Calu3 (cell line): Measurements from ENCODE around the gene VSIG10L2. TPM values are rescaled to one million over a fixed set of nuclear protein-coding genes. Genes with fewer than 3 reads are reported as not detected.

Source experiments
- BruUV-seq: library from RNA; stranded (reverse); fragments of 400-500 nt; replicated peaks from 2 replicates; lab custom pipeline; 2021; lab: Mats Ljungman, UMichigan
- CTCF ChIA-PET: fragments of 300-600 bp; sonication (Branson Sonifier 250); formaldehyde crosslinking; loops from one replicate; lab custom pipeline; 2022; ENCODE audit warnings: antibody characterized with exemption; lab: Charles Lee
- DNase-seq: peaks from one replicate; pipeline ENCODE4 v3.0.0; 2022
- H3K27ac Mint-ChIP-seq: one replicate; pipeline ENCODE4 v1.8.0; 2022; ENCODE audit warnings: mixed read lengths; ENCODE audit not compliant: unreplicated experiment
- H3K27me3 Mint-ChIP-seq: one replicate; pipeline ENCODE4 v1.8.0; 2022; ENCODE audit warnings: mixed read lengths; ENCODE audit not compliant: unreplicated experiment
- H3K36me3 Mint-ChIP-seq: one replicate; pipeline ENCODE4 v1.8.0; 2022; ENCODE audit warnings: mild to moderate bottlenecking, moderate library complexity, mixed read lengths; ENCODE audit not compliant: insufficient read depth, unreplicated experiment
- H3K4me1 Mint-ChIP-seq: one replicate; pipeline ENCODE4 v1.8.0; 2022; ENCODE audit warnings: mild to moderate bottlenecking, low read depth, mixed read lengths; ENCODE audit not compliant: unreplicated experiment
- H3K4me3 Mint-ChIP-seq: one replicate; pipeline ENCODE4 v1.8.0; 2022; ENCODE audit warnings: mild to moderate bottlenecking, low read depth, moderate library complexity, mixed read lengths; ENCODE audit not compliant: unreplicated experiment
- H3K9me3 Mint-ChIP-seq: one replicate; pipeline ENCODE4 v1.8.0; 2022; ENCODE audit warnings: low read depth, mixed read lengths; ENCODE audit not compliant: unreplicated experiment
- intact Hi-C: fragments of 100-400 bp; cut with micrococcal nuclease; formaldehyde crosslinking; loops from one replicate; pipeline ENCODE4 v1.10.0; 2022; ENCODE audit not compliant: unreplicated experiment
- total RNA-seq: library from RNA; stranded (reverse); gene quantifications from 2 replicates; pipeline ENCODE4 v1.2.3, GENCODE V29; 2022
- TF ChIP-seq, protein P1 (sequence below): fragments of 200-600 bp; IDR thresholded peaks from one replicate; pipeline ENCODE4 v1.8.0; 2022; ENCODE audit warnings: antibody characterized with exemption; ENCODE audit not compliant: unreplicated experiment

VSIG10L2 gene
- total RNA-seq, 1 experiment from 2014 or later: not detected

DNA sequence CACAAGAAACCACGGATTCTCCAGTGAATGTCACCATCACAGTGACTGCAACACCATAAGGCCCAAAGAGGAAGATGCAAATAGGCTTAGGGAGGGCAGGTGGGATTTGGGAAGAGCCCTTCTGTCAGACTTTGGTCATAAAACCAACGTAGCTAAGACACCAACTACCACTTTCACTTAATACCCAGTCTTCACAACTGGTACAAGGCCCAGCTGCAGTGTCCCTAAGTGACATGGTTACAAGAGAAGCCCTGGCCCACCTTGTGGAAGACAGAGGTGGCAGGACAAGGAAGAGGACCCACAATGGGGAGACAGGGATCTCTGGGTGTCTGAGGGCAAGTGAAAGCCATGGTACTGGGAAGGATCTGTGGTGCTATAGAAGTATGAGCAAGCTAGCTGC, 10.0 kb downstream of the VSIG10L2 start:
- no peaks in the 10 kb centered on the region for H3K27me3 Mint-ChIP-seq
- no peak for DNase-seq
- no peak overlapping the region for H3K4me3 Mint-ChIP-seq
- no peaks in the 10 kb centered on the region for H3K9me3 Mint-ChIP-seq
- H3K4me1 Mint-ChIP-seq: no peaks in the 10 kb centered on the region
- no TSS peak for BruUV-seq
- H3K36me3 Mint-ChIP-seq: no peaks in the 10 kb centered on the region
- intact Hi-C loops: no loop called here
- CTCF ChIA-PET: no interaction called here
- no peak overlapping the region for H3K27ac Mint-ChIP-seq
- TF ChIP-seq, protein P1, sequence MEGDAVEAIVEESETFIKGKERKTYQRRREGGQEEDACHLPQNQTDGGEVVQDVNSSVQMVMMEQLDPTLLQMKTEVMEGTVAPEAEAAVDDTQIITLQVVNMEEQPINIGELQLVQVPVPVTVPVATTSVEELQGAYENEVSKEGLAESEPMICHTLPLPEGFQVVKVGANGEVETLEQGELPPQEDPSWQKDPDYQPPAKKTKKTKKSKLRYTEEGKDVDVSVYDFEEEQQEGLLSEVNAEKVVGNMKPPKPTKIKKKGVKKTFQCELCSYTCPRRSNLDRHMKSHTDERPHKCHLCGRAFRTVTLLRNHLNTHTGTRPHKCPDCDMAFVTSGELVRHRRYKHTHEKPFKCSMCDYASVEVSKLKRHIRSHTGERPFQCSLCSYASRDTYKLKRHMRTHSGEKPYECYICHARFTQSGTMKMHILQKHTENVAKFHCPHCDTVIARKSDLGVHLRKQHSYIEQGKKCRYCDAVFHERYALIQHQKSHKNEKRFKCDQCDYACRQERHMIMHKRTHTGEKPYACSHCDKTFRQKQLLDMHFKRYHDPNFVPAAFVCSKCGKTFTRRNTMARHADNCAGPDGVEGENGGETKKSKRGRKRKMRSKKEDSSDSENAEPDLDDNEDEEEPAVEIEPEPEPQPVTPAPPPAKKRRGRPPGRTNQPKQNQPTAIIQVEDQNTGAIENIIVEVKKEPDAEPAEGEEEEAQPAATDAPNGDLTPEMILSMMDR: no peak

DNA sequence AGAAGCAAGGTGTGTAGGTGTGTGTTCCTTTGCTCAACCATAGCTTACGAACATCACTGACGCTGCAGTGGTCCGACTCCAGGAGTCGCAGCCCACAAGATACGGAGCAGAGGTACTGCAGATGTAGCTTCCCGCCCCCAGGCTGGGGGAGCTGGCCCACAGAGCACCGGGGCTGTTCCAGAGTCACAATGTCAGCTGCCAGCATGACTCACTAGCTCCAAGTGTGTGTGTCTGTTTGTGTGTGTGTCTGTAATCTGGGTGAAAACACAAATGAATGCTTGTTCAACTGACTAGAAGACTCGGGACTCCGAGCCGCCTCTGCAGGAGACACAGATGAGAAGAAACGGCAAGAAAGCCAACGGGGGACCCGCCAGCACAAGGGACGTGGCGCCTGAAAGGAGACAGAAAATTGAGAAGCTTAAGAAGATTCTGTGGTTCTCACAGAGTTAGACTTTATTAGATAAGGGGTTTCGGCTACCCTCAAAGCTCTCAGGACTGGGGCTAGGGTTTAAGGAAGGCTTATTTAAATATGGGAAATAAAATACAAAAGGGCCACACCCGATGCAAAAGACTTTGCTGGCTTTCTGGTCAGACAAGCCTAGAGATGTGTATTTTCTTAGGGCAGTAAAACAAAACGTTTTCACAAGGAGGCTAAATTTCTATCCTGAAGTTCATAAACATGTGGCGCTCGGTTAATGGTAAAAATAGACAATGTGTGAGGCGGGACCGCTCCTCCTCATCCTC, 10.7 kb downstream of the VSIG10L2 start:
- TF ChIP-seq, protein P1: no peak
- BruUV-seq: no TSS peak
- Mint-ChIP-seq H3K27me3 (no peaks in the 10 kb centered on the region), H3K9me3 (no peaks in the 10 kb centered on the region), H3K36me3 (no peaks in the 10 kb centered on the region), H3K27ac (no peak overlapping the region), H3K4me3 (no peak overlapping the region), H3K4me1 (no peaks in the 10 kb centered on the region)
- intact Hi-C loops: no loop called here
- CTCF ChIA-PET: no interaction called here
- DNase-seq: no peak

GRCh38 chr11:125957618-125958332, 11.9 kb downstream of the VSIG10L2 start:
- intact Hi-C loops: no loop called here
- H3K27ac Mint-ChIP-seq: no peak overlapping the region
- H3K4me3 Mint-ChIP-seq: no peak overlapping the region
- H3K27me3 Mint-ChIP-seq: no peaks in the 10 kb centered on the region
- DNase-seq: no peak
- CTCF ChIA-PET: no interaction called here
- TF ChIP-seq, protein P1: no peak
- no TSS peak for BruUV-seq
- H3K36me3 Mint-ChIP-seq: no peaks in the 10 kb centered on the region
- no peaks in the 10 kb centered on the region for H3K9me3 Mint-ChIP-seq
- H3K4me1 Mint-ChIP-seq: no peaks in the 10 kb centered on the region

DNA sequence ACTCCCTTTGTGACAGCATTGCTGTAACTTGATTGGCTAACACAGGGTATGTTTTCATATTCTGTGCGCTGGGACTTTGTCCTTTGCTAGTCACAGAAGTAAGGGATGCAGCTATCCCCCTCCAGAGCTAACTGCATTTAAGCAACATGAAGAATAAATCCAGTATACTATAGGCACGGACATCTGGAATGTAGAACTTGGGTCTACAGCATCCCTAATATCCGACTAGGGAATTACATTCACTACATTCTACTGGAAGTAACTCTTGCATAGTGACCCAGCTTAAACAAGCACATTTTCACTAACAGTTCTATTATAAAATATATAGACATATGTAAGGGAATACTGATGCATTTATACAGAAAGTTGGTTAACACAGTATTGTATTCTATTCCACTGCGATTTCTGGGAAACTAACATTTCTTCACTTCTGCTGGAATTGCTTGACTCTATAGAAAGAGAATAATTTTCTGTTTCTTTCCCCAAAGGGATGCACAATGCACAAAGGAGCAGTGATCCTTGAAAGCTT, 13.1 kb downstream of the VSIG10L2 start:
- H3K27me3 Mint-ChIP-seq: no peaks in the 10 kb centered on the region
- no peak overlapping the region for H3K4me3 Mint-ChIP-seq
- no peaks in the 10 kb centered on the region for H3K4me1 Mint-ChIP-seq
- H3K27ac Mint-ChIP-seq: no peak overlapping the region
- DNase-seq: no peak
- TF ChIP-seq, protein P1: no peak
- CTCF ChIA-PET: no interaction called here
- H3K9me3 Mint-ChIP-seq: no peaks in the 10 kb centered on the region
- BruUV-seq: no TSS peak
- no peaks in the 10 kb centered on the region for H3K36me3 Mint-ChIP-seq
- intact Hi-C loops: no loop called here
